ENCODE results near the gene GNB1L. TPM values are rescaled to one million over a fixed set of nuclear protein-coding genes. Genes with fewer than 3 reads are reported as not detected.

The GNB1L gene
- total RNA-seq, 1 donor from 2014 or later = 13.8 TPM

- DNase-seq (ENCODE audit: low read depth, low spot score) = no peak
- Mint-ChIP-seq H3K27me3 (ENCODE audit: low read depth) (peaks cover 72% of the 10 kb centered on the region), H3K27ac (ENCODE audit: unreplicated experiment) (no peak overlapping the region), H3K4me1 (no peaks in the 10 kb centered on the region), H3K9me3 (no peaks in the 10 kb centered on the region), H3K4me3 (no peak overlapping the region), H3K36me3 (ENCODE audit: low read depth) (no peaks in the 10 kb centered on the region)
- no peak for TF ChIP-seq CTCF (conservative IDR thresholded peaks at IDR 0.05)
Measured at GRCh38 chr22:19753996-19754700, 100.5 kb downstream of the GNB1L start.

GRCh38 chr22:19753090-19753842 lies 101.4 kb downstream of the GNB1L start:
- H3K9me3 Mint-ChIP-seq = no peaks in the 10 kb centered on the region
- DNase-seq (ENCODE audit: low read depth, low spot score) = no peak
- peaks cover 64% of the 10 kb centered on the region for H3K27me3 Mint-ChIP-seq (ENCODE audit: low read depth)

GRCh38 chr22:19751497-19752245 lies 103.0 kb downstream of the GNB1L start:
- Mint-ChIP-seq H3K27me3 (ENCODE audit: low read depth) (peaks cover 50% of the 10 kb centered on the region), H3K9me3 (no peaks in the 10 kb centered on the region), H3K27ac (ENCODE audit: unreplicated experiment) (no peak overlapping the region), H3K4me1 (peaks cover 4% of the 10 kb centered on the region), H3K4me3 (no peak overlapping the region), H3K36me3 (ENCODE audit: low read depth) (no peaks in the 10 kb centered on the region)
- DNase-seq (ENCODE audit: low read depth, low spot score) = no peak
- TF ChIP-seq CTCF (conservative IDR thresholded peaks at IDR 0.05) = no peak

More at GRCh38 chr22:19753090-19753842, 101.4 kb downstream of the GNB1L start:
- no peaks in the 10 kb centered on the region for H3K36me3 Mint-ChIP-seq (ENCODE audit: low read depth)
- no peak for TF ChIP-seq CTCF (conservative IDR thresholded peaks at IDR 0.05)
- H3K4me1 Mint-ChIP-seq = peaks cover 4% of the 10 kb centered on the region
- no peak overlapping the region for H3K4me3 Mint-ChIP-seq
- no peak overlapping the region for H3K27ac Mint-ChIP-seq (ENCODE audit: unreplicated experiment)

GRCh38 chr22:19750507-19751490 lies 103.9 kb downstream of the GNB1L start:
- TF ChIP-seq CTCF (conservative IDR thresholded peaks at IDR 0.05) = no peak
- no peaks in the 10 kb centered on the region for H3K9me3 Mint-ChIP-seq
- H3K27me3 Mint-ChIP-seq (ENCODE audit: low read depth) = peaks cover 42% of the 10 kb centered on the region
- H3K36me3 Mint-ChIP-seq (ENCODE audit: low read depth) = no peaks in the 10 kb centered on the region
- no peak overlapping the region for H3K4me3 Mint-ChIP-seq
- DNase-seq (ENCODE audit: low read depth, low spot score) = no peak
- no peak overlapping the region for H3K27ac Mint-ChIP-seq (ENCODE audit: unreplicated experiment)
- H3K4me1 Mint-ChIP-seq = peaks cover 4% of the 10 kb centered on the region

All from neural crest cell (in vitro differentiated cells).